Nephron (organoid): Measurements from ENCODE around the gene WDHD1.
"Not testable (repeated sequence)": the region's sequence is repeated elsewhere in the genome, so short reads cannot be mapped to it uniquely, and the experiment has no call there.

Experiments
- H3K27ac Mint-ChIP-seq, 3 experiments: 2 replicates each; pipeline ENCODE4 v1.8.0; 2020; ENCODE audit warnings: mixed read lengths in 3 of 3, mild to moderate bottlenecking in 2 of 3, moderate library complexity in 1 of 3
- H3K27me3 Mint-ChIP-seq: 2 replicates; pipeline ENCODE4 v1.8.0; 2021; ENCODE audit warnings: low read depth, mild to moderate bottlenecking, moderate library complexity, mixed read lengths
- H3K36me3 Mint-ChIP-seq: 2 replicates; pipeline ENCODE4 v1.8.0; 2020; ENCODE audit warnings: low read depth, mixed read lengths
- H3K4me1 Mint-ChIP-seq: 2 replicates; pipeline ENCODE4 v1.8.0; 2020; ENCODE audit warnings: mixed read lengths
- H3K4me3 Mint-ChIP-seq, 3 experiments: 2 replicates each; pipeline ENCODE4 v1.8.0; 2020; ENCODE audit warnings: mild to moderate bottlenecking in 3 of 3, mixed read lengths in 3 of 3, moderate library complexity in 2 of 3
- H3K9me3 Mint-ChIP-seq: 2 replicates; pipeline ENCODE4 v1.8.0; 2020; ENCODE audit warnings: mixed read lengths
- CTCF ChIP-seq, 3 experiments: fragments of 200-600 bp; sonication (generic); IDR thresholded peaks; one replicate each; pipeline ENCODE4 v1.5.0; 2021; ENCODE audit warnings: antibody characterized with exemption in 3 of 3; ENCODE audit not compliant: unreplicated experiment in 3 of 3

The WDHD1 gene

DNA sequence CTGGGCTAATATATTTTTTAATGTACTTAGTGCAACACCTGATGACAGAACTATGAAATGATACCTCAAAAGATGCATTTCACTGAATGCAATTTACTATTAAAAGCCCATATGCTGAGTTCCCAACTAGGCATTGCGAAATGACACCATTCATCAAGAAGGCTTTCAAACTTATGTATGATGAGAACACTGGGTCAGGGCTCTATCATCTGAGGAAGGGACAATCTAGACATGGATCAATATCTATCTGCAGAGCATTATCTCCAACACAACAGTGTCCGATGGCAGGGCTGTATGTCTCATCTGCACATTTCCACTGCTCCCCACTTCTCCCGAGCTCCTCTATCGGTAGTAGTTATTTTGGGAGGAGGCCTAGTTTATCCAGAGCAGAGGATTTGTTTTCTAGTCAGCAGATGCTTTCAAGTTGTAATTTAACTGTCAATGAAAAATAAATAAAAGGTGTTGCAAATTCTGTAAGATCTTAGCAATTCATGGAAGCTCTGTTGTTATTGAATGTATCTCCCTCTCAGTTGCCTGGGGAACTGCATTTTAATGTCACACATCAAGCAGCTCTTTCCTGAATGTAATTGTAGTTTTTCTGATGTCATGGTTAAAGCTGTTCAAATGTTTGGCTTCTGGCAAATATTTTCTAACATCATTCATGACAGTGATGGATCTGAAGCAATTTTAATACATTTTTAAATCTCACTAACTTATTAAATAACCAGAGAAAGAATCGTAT is 116.9 kb downstream of the WDHD1 start:
- Mint-ChIP-seq H3K27ac (no peak overlapping the region), H3K4me1 (no peaks in the 10 kb centered on the region), H3K36me3 (no peaks in the 10 kb centered on the region), H3K4me3 (no peak overlapping the region), H3K9me3 (no peaks in the 10 kb centered on the region), H3K27me3 (peaks cover 16% of the 10 kb centered on the region)
- TF ChIP-seq CTCF (IDR thresholded peaks at IDR 0.05; ENCODE audit: unreplicated experiment in 3 of 3) = no peak

DNA sequence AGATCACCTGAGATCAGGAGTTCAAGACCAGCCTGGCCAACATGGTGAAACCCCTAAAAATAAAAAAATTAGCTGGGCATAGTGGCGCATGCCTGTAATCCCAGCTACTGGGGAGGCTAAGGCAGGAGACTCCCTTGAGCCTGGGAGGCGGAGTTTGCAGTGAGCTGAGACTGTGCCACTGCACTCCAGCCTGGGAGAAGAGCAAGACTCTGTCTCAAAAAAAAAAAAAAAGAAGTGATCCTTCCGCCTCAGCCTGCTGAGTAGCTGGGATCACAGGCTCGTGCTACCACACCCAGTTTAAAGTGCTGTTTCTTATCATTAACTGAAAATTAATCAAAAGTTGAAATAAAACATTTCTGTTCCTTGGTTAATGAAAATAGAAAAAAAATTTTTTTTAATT is 117.9 kb downstream of the WDHD1 start:
- not testable (repeated sequence) for H3K4me1 Mint-ChIP-seq, H3K36me3 Mint-ChIP-seq, H3K4me3 Mint-ChIP-seq, H3K27ac Mint-ChIP-seq, H3K9me3 Mint-ChIP-seq
- peaks cover 22% of the 10 kb centered on the region for H3K27me3 Mint-ChIP-seq

DNA sequence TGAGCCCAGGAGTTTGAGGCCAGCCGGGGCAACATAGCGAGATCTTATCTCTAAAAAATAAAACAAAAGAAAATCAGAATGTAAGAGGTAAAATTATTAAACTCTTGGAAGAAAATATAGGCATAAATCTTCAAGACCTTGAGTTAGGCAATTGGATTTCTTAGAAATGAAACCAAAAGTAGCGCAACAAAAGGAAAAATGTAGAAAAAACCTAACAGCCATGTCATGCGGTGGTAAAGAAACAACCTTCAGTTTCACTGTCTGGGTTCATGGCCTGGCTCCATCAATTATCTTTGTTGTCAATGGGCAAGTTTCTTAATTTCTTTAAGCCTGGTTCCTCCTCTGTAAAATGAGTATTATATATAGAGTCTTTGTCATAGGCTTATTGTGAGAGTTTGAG is 118.7 kb downstream of the WDHD1 start:
- Mint-ChIP-seq H3K4me3 (no peak overlapping the region), H3K27ac (no peak overlapping the region), H3K9me3 (no peaks in the 10 kb centered on the region), H3K27me3 (peaks cover 25% of the 10 kb centered on the region), H3K4me1 (no peaks in the 10 kb centered on the region), H3K36me3 (no peaks in the 10 kb centered on the region)
- TF ChIP-seq CTCF (IDR thresholded peaks at IDR 0.05; ENCODE audit: unreplicated experiment in 3 of 3) = no peak

DNA sequence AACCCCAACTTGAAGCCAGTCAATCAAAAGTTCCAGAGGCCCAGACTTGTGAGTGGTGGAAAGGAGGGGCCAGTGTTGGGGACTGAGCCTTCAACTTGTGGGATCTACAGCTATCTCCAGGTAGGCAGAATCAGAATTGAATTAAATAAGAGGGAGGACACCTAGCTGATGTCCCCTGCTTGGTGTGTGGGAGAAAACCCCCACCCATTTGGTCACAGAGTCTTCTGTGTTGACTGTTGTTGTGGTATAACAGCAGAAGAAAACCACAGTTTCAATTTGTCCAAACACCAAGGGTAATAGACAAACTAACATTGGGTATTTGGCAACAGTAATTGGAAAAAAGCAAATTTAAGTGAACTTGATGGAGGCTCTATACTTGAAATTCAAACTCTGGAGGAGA is 120.8 kb downstream of the WDHD1 start:
- H3K36me3 Mint-ChIP-seq = no peaks in the 10 kb centered on the region
- H3K9me3 Mint-ChIP-seq = no peaks in the 10 kb centered on the region
- H3K4me3 Mint-ChIP-seq = no peak overlapping the region
- H3K27ac Mint-ChIP-seq = no peak overlapping the region
- peaks cover 2% of the 10 kb centered on the region for H3K4me1 Mint-ChIP-seq
- TF ChIP-seq CTCF (IDR thresholded peaks at IDR 0.05; ENCODE audit: unreplicated experiment in 3 of 3) = no peak
- peaks cover 33% of the 10 kb centered on the region for H3K27me3 Mint-ChIP-seq

GRCh38 chr14:54902521-54903420 is 124.1 kb downstream of the WDHD1 start, which contains the start of gene GCH1:
GCH1 (minus strand) TSS chr14:54902826; CDS start chr14:54902663, 163 bp downstream.
- TF ChIP-seq CTCF (IDR thresholded peaks at IDR 0.05; ENCODE audit: unreplicated experiment in 3 of 3) = peak; percentile 51 to 75 (median 56)
- Mint-ChIP-seq H3K27me3 (peaks cover 44% of the 10 kb centered on the region), H3K9me3 (no peaks in the 10 kb centered on the region), H3K36me3 (no peaks in the 10 kb centered on the region), H3K4me3 (peak within 1 kb of the TSS; percentile 85 to 88 (median 86)), H3K27ac (peak within 1 kb of the TSS in 1 of 3 experiments; percentile 44), H3K4me1 (peaks cover 10% of the 10 kb centered on the region)

GRCh38 chr14:54902143-54902520 is 124.8 kb downstream of the WDHD1 start:
- peak overlapping the region; percentile 85 to 88 (median 85) for H3K4me3 Mint-ChIP-seq
- TF ChIP-seq CTCF (IDR thresholded peaks at IDR 0.05; ENCODE audit: unreplicated experiment in 3 of 3) = no peak
- H3K27me3 Mint-ChIP-seq = peaks cover 44% of the 10 kb centered on the region
- H3K27ac Mint-ChIP-seq = no peak overlapping the region
- peaks cover 10% of the 10 kb centered on the region for H3K4me1 Mint-ChIP-seq
- no peaks in the 10 kb centered on the region for H3K36me3 Mint-ChIP-seq
- no peaks in the 10 kb centered on the region for H3K9me3 Mint-ChIP-seq
